Progenitor cell of endocrine pancreas (in vitro differentiated cells): Measurements from ENCODE around the gene IFITM5. TPM values are rescaled to one million over a fixed set of nuclear protein-coding genes. Genes with fewer than 3 reads are reported as not detected.
A peak's percentile ranks its signal among the peaks of the same experiment; 100 is the strongest.
"Not testable (repeated sequence)": the region's sequence is repeated elsewhere in the genome, so short reads cannot be mapped to it uniquely, and the experiment has no call there.

Experiments
- DNase-seq: peaks from one replicate; pipeline ENCODE4 v3.0.0; 2021; ENCODE audit warnings: low spot score; ENCODE audit not compliant: unreplicated experiment
- H3K27ac Mint-ChIP-seq: 2 replicates; pipeline ENCODE4 v1.8.0; 2021; ENCODE audit warnings: mild to moderate bottlenecking, moderate library complexity, mixed read lengths
- H3K27me3 Mint-ChIP-seq: 2 replicates; pipeline ENCODE4 v1.8.0; 2021; ENCODE audit warnings: mixed read lengths
- H3K36me3 Mint-ChIP-seq: 2 replicates; pipeline ENCODE4 v1.8.0; 2022; ENCODE audit warnings: mixed read lengths; ENCODE audit not compliant: insufficient read depth
- H3K4me1 Mint-ChIP-seq: 2 replicates; pipeline ENCODE4 v1.8.0; 2021; ENCODE audit warnings: low read depth, mixed read lengths
- H3K4me3 Mint-ChIP-seq: 2 replicates; pipeline ENCODE4 v1.8.0; 2021; ENCODE audit warnings: low read depth, mild to moderate bottlenecking, moderate library complexity, mixed read lengths
- H3K9me3 Mint-ChIP-seq: 2 replicates; pipeline ENCODE4 v1.8.0; 2021; ENCODE audit warnings: low read depth, mixed read lengths
- total RNA-seq: library from RNA; stranded (reverse); gene quantifications from 2 replicates; pipeline ENCODE4 v1.2.1, GENCODE V29; 2021
- TF ChIP-seq, protein P1 (sequence below): fragments of 200-600 bp; sonication (generic); IDR thresholded peaks from one replicate; pipeline ENCODE4 v1.5.0; 2021; ENCODE audit warnings: antibody characterized with exemption, mild to moderate bottlenecking; ENCODE audit not compliant: unreplicated experiment

IFITM5 gene
- total RNA-seq, 1 donor from 2014 or later, result not detected

DNA sequence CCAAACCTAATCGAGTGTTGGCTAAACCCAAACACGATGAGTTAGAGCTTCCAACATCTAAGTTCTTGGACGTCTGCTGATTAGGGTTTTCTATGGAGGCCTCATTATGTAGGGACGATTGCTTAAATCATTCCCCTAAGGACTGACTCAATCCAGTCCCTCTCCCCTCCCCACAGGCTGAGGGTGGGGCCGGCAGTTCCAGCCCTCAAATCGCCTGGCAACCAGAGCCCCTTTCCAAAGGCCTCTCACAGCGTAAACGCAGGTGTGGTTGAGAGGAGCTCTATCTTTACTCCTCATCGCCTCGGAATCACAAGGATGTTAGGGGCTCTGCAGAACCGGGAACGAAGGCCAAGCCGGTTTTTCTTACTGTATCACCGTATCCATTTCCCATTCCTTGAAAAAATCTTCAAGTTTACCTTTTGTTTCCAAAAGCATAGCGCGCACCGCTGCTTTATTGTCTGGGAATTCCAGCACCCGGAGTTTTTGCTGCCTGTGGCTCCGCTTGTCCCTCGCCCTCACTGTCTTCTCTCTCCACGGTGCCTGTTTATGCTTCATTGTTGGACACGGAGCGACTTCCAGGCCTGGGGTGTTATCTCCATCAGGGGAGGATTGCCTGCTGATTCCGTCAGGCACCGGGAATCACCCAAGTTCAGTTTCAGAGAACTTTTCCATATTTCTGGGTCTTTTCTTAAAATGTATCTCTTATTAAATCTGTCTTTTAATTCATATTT lies 35.1 kb upstream of the IFITM5 start:
- TF ChIP-seq, protein P1, sequence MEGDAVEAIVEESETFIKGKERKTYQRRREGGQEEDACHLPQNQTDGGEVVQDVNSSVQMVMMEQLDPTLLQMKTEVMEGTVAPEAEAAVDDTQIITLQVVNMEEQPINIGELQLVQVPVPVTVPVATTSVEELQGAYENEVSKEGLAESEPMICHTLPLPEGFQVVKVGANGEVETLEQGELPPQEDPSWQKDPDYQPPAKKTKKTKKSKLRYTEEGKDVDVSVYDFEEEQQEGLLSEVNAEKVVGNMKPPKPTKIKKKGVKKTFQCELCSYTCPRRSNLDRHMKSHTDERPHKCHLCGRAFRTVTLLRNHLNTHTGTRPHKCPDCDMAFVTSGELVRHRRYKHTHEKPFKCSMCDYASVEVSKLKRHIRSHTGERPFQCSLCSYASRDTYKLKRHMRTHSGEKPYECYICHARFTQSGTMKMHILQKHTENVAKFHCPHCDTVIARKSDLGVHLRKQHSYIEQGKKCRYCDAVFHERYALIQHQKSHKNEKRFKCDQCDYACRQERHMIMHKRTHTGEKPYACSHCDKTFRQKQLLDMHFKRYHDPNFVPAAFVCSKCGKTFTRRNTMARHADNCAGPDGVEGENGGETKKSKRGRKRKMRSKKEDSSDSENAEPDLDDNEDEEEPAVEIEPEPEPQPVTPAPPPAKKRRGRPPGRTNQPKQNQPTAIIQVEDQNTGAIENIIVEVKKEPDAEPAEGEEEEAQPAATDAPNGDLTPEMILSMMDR, result no peak
- DNase-seq, result no peak
- Mint-ChIP-seq H3K36me3 (no peaks in the 10 kb centered on the region), H3K4me1 (peaks cover 28% of the 10 kb centered on the region), H3K4me3 (peak overlapping the region; percentile 3), H3K27ac (peak overlapping the region; percentile 21), H3K9me3 (no peaks in the 10 kb centered on the region), H3K27me3 (no peaks in the 10 kb centered on the region)

DNA sequence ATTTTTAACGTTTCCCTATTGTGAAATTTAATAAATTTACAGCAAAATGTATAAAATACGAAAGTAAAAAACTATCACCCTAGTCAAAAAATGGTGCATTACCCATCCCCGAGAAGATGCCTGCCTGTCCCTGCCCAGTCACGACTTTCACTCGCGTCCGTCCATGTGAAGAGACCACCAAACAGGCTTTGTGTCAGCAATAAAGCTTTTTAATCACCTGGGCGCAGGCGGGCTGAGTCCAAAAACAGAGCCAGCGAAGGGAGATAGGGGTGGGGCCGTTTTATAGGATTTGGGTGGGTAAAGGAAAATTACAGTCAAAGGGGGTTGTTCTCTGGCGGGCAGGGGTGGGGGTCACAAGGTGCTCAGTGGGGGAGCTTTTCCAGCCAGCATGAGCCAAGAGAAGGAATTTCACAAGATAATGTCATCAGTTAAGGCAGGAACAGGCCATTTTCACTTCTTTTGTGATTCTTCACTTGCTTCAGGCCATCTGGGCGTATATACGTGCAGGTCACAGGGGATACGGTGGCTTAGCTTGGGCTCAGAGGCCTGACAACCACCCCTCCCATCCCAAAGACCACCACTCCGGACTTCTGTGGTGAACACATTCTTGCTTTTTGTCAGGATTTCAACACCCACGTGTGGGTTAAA lies 34.4 kb upstream of the IFITM5 start:
- Mint-ChIP-seq H3K4me1 (peaks cover 32% of the 10 kb centered on the region), H3K27ac (peak overlapping the region; percentile 21)
- not testable (repeated sequence) for H3K4me3 Mint-ChIP-seq, H3K36me3 Mint-ChIP-seq, H3K27me3 Mint-ChIP-seq, H3K9me3 Mint-ChIP-seq, DNase-seq

DNA sequence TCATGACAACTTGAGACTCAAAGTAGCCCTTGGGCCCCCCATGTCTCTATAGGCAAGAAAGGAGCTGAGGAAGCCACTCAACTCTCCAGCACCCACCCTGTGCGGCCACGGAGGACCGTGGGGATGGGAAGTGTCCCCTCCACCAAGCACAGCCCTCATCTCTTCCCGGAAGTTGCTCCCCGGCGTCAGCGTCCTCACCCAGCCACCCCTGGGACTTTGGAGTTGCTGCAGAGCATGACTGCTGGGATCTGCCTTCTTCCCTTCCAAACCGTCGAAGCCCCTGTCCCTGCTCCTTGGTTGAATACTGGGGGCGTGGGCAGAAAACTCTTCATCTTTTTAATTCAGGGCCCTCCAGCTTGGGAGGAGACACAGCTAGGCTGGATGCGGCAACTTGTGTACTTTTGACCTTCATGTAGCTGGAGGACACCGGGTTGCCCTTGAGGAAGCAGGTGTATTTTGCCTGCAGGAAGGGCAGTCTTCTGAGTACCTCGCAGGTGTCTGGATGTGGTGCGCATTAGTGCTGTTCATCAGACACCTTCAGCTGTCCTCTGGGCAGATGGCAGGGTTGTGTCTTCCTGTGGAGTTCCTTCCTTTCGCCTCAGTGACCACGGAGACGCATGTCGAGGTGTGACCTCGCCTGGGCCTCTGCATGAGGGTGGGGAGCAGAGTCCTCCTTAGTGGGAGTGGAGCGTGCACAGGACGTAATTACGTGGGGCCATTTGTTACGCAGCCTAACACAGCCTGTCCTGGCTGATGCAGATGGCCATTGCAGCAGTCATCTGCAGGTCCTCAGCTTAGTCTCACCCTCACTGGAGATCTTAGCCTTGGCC lies 33.5 kb upstream of the IFITM5 start:
- TF ChIP-seq, protein P1, result no peak
- no peak overlapping the region for H3K4me3 Mint-ChIP-seq
- no peaks in the 10 kb centered on the region for H3K27me3 Mint-ChIP-seq
- peaks cover 32% of the 10 kb centered on the region for H3K4me1 Mint-ChIP-seq
- no peak overlapping the region for H3K27ac Mint-ChIP-seq
- H3K9me3 Mint-ChIP-seq, result no peaks in the 10 kb centered on the region
- no peak for DNase-seq
- no peaks in the 10 kb centered on the region for H3K36me3 Mint-ChIP-seq

DNA sequence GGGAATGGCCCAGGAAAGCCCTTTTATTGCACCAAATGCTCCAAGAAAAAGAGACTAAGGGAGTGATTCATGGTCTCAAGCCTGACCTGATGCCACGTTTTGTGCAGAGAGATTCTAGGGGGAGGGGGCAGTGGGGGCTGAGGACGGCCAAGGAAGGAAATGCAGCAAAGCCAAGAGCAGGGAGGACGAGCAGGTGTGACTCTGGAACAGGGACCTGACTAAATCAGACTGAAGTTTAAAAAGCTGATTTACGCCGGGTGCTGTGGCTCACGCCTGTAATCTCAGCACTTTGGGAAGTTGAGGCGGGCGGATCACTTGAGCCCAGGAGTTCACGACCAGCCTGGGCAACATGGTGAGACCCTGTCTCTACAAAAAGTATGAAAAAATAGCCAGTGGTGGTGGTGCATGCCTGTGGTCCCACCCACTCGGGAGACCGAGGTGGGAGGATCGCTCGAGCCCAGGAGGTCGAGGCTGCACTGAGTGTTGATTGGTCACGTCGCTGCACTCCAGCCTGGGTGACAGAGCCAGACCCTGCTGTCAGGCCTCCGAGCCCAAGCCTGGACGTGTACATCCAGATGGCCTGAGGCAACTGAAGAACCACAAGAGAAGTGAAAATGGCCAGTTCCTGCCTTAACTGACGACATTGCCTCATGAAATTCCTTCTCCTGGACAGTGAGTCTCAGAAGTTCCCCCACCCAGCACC lies 32.2 kb upstream of the IFITM5 start:
- TF ChIP-seq, protein P1, result no peak
- Mint-ChIP-seq H3K27me3 (no peaks in the 10 kb centered on the region), H3K4me1 (peaks cover 29% of the 10 kb centered on the region), H3K36me3 (no peaks in the 10 kb centered on the region), H3K4me3 (no peak overlapping the region), H3K27ac (no peak overlapping the region), H3K9me3 (no peaks in the 10 kb centered on the region)
- no peak for DNase-seq

DNA sequence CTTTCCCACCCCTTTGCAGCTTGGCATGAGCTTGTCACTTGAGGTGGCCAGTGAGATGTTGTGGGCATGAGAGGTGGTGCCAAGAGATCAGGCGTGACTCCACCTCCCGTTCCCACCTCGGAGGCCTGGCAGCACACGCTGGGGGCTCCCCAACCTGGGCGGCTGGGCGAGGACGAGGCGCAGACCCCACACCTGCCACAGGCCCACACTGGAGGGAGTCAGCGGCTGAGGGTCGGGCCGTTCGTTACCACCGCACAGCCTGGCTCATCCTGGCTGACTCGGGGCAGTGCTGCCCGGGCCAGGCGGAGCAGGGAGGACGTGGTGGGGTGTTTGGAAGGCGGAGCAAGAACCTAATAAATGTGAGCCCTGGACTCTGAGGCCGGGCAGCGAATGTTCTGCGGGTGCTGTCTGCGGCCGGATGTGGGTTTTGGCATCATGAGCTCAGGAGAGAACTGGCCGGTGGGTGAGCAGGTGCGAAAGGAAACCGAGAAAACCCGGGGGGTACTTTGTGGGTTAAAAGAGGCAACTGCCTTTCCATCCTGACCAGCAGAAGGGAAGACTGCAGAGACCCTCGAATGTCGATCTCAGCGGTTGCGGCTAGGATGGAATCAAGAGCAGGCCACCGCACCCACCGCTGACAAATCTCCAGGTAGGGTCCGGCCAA lies 31.5 kb upstream of the IFITM5 start:
- peaks cover 22% of the 10 kb centered on the region for H3K4me1 Mint-ChIP-seq
- H3K27me3 Mint-ChIP-seq, result peaks cover 3% of the 10 kb centered on the region
- no peak overlapping the region for H3K4me3 Mint-ChIP-seq
- no peaks in the 10 kb centered on the region for H3K9me3 Mint-ChIP-seq
- TF ChIP-seq, protein P1, result no peak
- no peak overlapping the region for H3K27ac Mint-ChIP-seq
- H3K36me3 Mint-ChIP-seq, result no peaks in the 10 kb centered on the region
- DNase-seq, result no peak
